RWPE2 (cell line): ENCODE results near the gene XKR3.
A peak's percentile ranks its signal among the peaks of the same experiment; 100 is the strongest.

Experiments
- ATAC-seq: fragments of 200-7000 bp; cut with Tn5 transposase; 3 replicates; pipeline ENCODE4 v1.9.1; 2021; ENCODE audit warnings: low read depth
- DNase-seq: peaks from one replicate; pipeline ENCODE4 v3.0.0-alpha.2; 2020; ENCODE audit warnings: low spot score
- H3K27ac ChIP-seq: fragments of 450-650 bp; 2 replicates; pipeline ENCODE4 v1.5.1; 2017; ENCODE audit warnings: mild to moderate bottlenecking; ENCODE audit not compliant: poor library complexity, severe bottlenecking
- H3K27me3 ChIP-seq: fragments of 250-450 bp; sonication (Bioruptor Pico); 2 replicates; pipeline ENCODE4 v1.5.1; 2021; ENCODE audit warnings: mild to moderate bottlenecking, moderate library complexity; ENCODE audit not compliant: insufficient read depth, poor library complexity, severe bottlenecking
- H3K36me3 ChIP-seq: fragments of 250-450 bp; sonication (Bioruptor Pico); 2 replicates; pipeline ENCODE4 v1.5.1; 2020; ENCODE audit warnings: low read depth, mild to moderate bottlenecking, moderate library complexity
- H3K4me1 ChIP-seq: fragments of 250-450 bp; sonication (Bioruptor Pico); 2 replicates; pipeline ENCODE4 v1.5.1; 2021; ENCODE audit warnings: mild to moderate bottlenecking, moderate library complexity; ENCODE audit not compliant: insufficient read depth, poor library complexity, severe bottlenecking
- H3K4me3 ChIP-seq: fragments of 250-450 bp; sonication (Bioruptor Pico); 2 replicates; pipeline ENCODE4 v1.5.1; 2021; ENCODE audit warnings: mild to moderate bottlenecking, moderate library complexity; ENCODE audit not compliant: severe bottlenecking
- H3K9me3 ChIP-seq: fragments of 250-450 bp; sonication (Bioruptor Pico); 2 replicates; pipeline ENCODE4 v1.5.1; 2021; ENCODE audit warnings: mild to moderate bottlenecking, moderate library complexity; ENCODE audit not compliant: severe bottlenecking
- CTCF ChIP-seq: fragments of 450-650 bp; IDR thresholded peaks from one replicate; pipeline ENCODE4 v1.5.1; 2017; ENCODE audit warnings: mild to moderate bottlenecking, moderate library complexity; ENCODE audit not compliant: poor library complexity, severe bottlenecking

XKR3 gene

GRCh38 chr22:16783930-16784354 lies 41.3 kb downstream of the XKR3 start:
- H3K9me3 ChIP-seq: peaks cover 1% of the 10 kb centered on the region
- H3K36me3 ChIP-seq: no peaks in the 10 kb centered on the region
- peak; percentile 51 for TF ChIP-seq CTCF
- H3K27ac ChIP-seq: no peak overlapping the region
- H3K4me3 ChIP-seq: no peak overlapping the region
- H3K27me3 ChIP-seq: no peaks in the 10 kb centered on the region
- peak; percentile 78 for ATAC-seq
- no peak for DNase-seq
- H3K4me1 ChIP-seq: no peaks in the 10 kb centered on the region

- no peak overlapping the region for H3K27ac ChIP-seq
- TF ChIP-seq CTCF: no peak
- H3K4me3 ChIP-seq: no peak overlapping the region
- no peaks in the 10 kb centered on the region for H3K36me3 ChIP-seq
- ATAC-seq (no peak), DNase-seq (no peak)
- peaks cover 1% of the 10 kb centered on the region for H3K9me3 ChIP-seq
- no peaks in the 10 kb centered on the region for H3K4me1 ChIP-seq
- H3K27me3 ChIP-seq: no peaks in the 10 kb centered on the region
These were observed 41.8 kb downstream of the XKR3 start for GRCh38 chr22:16783453-16783852.

GRCh38 chr22:16781764-16782329 lies 43.4 kb downstream of the XKR3 start:
- H3K27me3 ChIP-seq: no peaks in the 10 kb centered on the region
- no peaks in the 10 kb centered on the region for H3K4me1 ChIP-seq
- TF ChIP-seq CTCF: no peak
- no peak overlapping the region for H3K27ac ChIP-seq
- no peak overlapping the region for H3K4me3 ChIP-seq
- DNase-seq (no peak), ATAC-seq (no peak)
- H3K9me3 ChIP-seq: peaks cover 3% of the 10 kb centered on the region
- no peaks in the 10 kb centered on the region for H3K36me3 ChIP-seq

- no peak for TF ChIP-seq CTCF
- Histone ChIP-seq H3K4me3 (no peak overlapping the region), H3K27me3 (no peaks in the 10 kb centered on the region), H3K4me1 (no peaks in the 10 kb centered on the region), H3K36me3 (no peaks in the 10 kb centered on the region), H3K27ac (no peak overlapping the region), H3K9me3 (peaks cover 3% of the 10 kb centered on the region)
- no peak for ATAC-seq
- DNase-seq: no peak
These were observed 44.0 kb downstream of the XKR3 start for GRCh38 chr22:16781074-16781763.
